HEK293 (cell line): Measurements from ENCODE around the gene DCST2.
A peak's percentile ranks its signal among the peaks of the same experiment; 100 is the strongest.

Experiments
- ZBTB8A ChIP-seq: fragments of 450-650 bp; formaldehyde crosslinking; IDR thresholded peaks from 2 replicates; pipeline ENCODE4 v1.5.1; 2016; ENCODE audit warnings: missing biosample characterization, missing genetic modification characterization
- ZNF140 ChIP-seq: fragments of 450-650 bp; formaldehyde crosslinking; IDR thresholded peaks from 2 replicates; pipeline ENCODE4 v1.5.1; 2016; ENCODE audit warnings: missing biosample characterization, missing genetic modification characterization
- ZNF221 ChIP-seq: fragments of 450-650 bp; formaldehyde crosslinking; IDR thresholded peaks from 2 replicates; pipeline ENCODE4 v1.5.1; 2017; ENCODE audit warnings: missing biosample characterization, missing genetic modification characterization, borderline replicate concordance
- ZNF37A ChIP-seq: fragments of 450-650 bp; IDR thresholded peaks from 2 replicates; pipeline ENCODE4 v1.5.1; 2018; ENCODE audit warnings: missing biosample characterization, missing genetic modification characterization
- ZNF596 ChIP-seq: fragments of 450-650 bp; IDR thresholded peaks from 2 replicates; pipeline ENCODE4 v1.5.0; 2018; ENCODE audit warnings: missing biosample characterization, mild to moderate bottlenecking, missing genetic modification characterization, moderate library complexity
- ZNF621 ChIP-seq: fragments of 450-650 bp; formaldehyde crosslinking; IDR thresholded peaks from 2 replicates; pipeline ENCODE4 v1.5.1; 2017; ENCODE audit warnings: missing biosample characterization, missing genetic modification characterization
- ZNF658 ChIP-seq: fragments of 450-650 bp; formaldehyde crosslinking; IDR thresholded peaks from 2 replicates; pipeline ENCODE4; 2016; ENCODE audit warnings: missing biosample characterization, missing genetic modification characterization
- TF ChIP-seq, protein P1 (sequence below): fragments of 450-650 bp; formaldehyde crosslinking; IDR thresholded peaks from 2 replicates; pipeline ENCODE4 v1.5.1; 2016; ENCODE audit warnings: missing biosample characterization, missing genetic modification characterization
- TF ChIP-seq, protein P2 (sequence below): fragments of 450-650 bp; formaldehyde crosslinking; IDR thresholded peaks from 2 replicates; pipeline ENCODE4 v1.5.1; 2016; ENCODE audit warnings: missing biosample characterization, missing genetic modification characterization
- TF ChIP-seq, protein P3 (sequence below): fragments of 450-650 bp; formaldehyde crosslinking; IDR thresholded peaks from 2 replicates; pipeline ENCODE4 v1.5.1; 2016; ENCODE audit warnings: missing biosample characterization, missing genetic modification characterization, low read depth

DNA sequence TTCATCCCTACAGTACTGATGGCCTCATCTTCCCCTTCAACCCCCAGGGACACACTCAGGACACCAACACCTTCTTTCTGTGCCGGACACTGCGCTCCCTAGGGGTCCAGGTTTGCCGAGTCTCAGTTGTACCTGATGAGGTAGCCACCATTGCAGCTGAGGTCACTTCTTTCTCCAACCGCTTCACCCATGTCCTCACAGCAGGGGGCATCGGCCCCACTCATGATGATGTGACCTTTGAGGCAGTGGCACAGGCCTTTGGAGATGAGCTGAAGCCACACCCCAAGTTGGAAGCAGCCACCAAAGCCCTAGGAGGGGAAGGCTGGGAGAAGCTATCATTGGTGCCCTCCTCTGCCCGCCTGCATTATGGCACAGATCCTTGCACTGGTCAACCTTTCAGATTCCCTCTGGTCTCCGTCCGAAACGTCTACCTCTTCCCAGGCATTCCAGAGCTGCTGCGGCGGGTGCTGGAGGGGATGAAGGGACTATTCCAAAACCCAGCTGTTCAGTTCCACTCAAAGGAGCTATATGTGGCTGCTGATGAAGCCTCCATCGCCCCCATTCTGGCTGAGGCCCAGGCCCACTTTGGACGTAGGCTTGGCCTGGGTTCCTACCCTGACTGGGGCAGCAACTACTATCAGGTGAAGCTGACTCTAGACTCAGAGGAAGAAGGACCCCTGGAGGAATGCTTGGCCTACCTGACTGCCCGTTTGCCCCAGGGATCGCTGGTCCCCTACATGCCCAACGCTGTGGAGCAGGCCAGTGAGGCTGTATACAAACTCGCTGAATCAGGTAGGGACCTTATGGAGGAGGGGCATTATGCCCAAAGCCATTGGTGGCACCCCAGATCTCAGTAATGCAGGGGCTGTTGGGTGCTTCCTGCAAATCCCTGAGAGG is 45.3 kb downstream of the DCST2 start:
- TF ChIP-seq ZNF621 (tag by site-specific recombination) (no peak), ZNF37A (no peak), ZNF658 (tag by site-specific recombination) (no peak), ZNF221 (tag by site-specific recombination) (no peak), ZNF596 (tag by site-specific recombination) (no peak), ZNF140 (tag by site-specific recombination) (no peak), ZBTB8A (tag by site-specific recombination) (no peak)
- TF ChIP-seq, protein P1, sequence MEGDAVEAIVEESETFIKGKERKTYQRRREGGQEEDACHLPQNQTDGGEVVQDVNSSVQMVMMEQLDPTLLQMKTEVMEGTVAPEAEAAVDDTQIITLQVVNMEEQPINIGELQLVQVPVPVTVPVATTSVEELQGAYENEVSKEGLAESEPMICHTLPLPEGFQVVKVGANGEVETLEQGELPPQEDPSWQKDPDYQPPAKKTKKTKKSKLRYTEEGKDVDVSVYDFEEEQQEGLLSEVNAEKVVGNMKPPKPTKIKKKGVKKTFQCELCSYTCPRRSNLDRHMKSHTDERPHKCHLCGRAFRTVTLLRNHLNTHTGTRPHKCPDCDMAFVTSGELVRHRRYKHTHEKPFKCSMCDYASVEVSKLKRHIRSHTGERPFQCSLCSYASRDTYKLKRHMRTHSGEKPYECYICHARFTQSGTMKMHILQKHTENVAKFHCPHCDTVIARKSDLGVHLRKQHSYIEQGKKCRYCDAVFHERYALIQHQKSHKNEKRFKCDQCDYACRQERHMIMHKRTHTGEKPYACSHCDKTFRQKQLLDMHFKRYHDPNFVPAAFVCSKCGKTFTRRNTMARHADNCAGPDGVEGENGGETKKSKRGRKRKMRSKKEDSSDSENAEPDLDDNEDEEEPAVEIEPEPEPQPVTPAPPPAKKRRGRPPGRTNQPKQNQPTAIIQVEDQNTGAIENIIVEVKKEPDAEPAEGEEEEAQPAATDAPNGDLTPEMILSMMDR (tag by site-specific recombination): 0 out of 2 replicates have a peak, but pooled peaks have one; percentile 22
- TF ChIP-seq, protein P2, sequence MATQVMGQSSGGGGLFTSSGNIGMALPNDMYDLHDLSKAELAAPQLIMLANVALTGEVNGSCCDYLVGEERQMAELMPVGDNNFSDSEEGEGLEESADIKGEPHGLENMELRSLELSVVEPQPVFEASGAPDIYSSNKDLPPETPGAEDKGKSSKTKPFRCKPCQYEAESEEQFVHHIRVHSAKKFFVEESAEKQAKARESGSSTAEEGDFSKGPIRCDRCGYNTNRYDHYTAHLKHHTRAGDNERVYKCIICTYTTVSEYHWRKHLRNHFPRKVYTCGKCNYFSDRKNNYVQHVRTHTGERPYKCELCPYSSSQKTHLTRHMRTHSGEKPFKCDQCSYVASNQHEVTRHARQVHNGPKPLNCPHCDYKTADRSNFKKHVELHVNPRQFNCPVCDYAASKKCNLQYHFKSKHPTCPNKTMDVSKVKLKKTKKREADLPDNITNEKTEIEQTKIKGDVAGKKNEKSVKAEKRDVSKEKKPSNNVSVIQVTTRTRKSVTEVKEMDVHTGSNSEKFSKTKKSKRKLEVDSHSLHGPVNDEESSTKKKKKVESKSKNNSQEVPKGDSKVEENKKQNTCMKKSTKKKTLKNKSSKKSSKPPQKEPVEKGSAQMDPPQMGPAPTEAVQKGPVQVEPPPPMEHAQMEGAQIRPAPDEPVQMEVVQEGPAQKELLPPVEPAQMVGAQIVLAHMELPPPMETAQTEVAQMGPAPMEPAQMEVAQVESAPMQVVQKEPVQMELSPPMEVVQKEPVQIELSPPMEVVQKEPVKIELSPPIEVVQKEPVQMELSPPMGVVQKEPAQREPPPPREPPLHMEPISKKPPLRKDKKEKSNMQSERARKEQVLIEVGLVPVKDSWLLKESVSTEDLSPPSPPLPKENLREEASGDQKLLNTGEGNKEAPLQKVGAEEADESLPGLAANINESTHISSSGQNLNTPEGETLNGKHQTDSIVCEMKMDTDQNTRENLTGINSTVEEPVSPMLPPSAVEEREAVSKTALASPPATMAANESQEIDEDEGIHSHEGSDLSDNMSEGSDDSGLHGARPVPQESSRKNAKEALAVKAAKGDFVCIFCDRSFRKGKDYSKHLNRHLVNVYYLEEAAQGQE (tag by site-specific recombination): no peak
- TF ChIP-seq, protein P3, sequence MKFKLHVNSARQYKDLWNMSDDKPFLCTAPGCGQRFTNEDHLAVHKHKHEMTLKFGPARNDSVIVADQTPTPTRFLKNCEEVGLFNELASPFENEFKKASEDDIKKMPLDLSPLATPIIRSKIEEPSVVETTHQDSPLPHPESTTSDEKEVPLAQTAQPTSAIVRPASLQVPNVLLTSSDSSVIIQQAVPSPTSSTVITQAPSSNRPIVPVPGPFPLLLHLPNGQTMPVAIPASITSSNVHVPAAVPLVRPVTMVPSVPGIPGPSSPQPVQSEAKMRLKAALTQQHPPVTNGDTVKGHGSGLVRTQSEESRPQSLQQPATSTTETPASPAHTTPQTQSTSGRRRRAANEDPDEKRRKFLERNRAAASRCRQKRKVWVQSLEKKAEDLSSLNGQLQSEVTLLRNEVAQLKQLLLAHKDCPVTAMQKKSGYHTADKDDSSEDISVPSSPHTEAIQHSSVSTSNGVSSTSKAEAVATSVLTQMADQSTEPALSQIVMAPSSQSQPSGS (tag by site-specific recombination): no peak
